IMR-90 (cell line): Measurements from ENCODE around the gene C5orf15. TPM values are rescaled to one million over a fixed set of nuclear protein-coding genes. Genes with fewer than 3 reads are reported as not detected.

Experiments used
- ATAC-seq: fragments of 200-7000 bp; cut with Tn5 transposase; 2 replicates; pipeline ENCODE4 v1.9.1; 2020; ENCODE audit warnings: low read depth, mild to moderate bottlenecking, moderate library complexity
- BruUV-seq: library from RNA; stranded (reverse); fragments of 400-500 nt; replicated peaks from 2 replicates; lab custom pipeline; 2021; lab: Mats Ljungman, UMichigan
- CTCF ChIA-PET: fragments of 300-600 bp; formaldehyde crosslinking; extraction: SDS; loops from one replicate; lab custom pipeline; 2021; ENCODE audit warnings: antibody characterized with exemption; lab: Yijun Ruan, JAX
- POLR2A ChIA-PET: fragments of 300-600 bp; sonication (Branson Sonifier 250); formaldehyde crosslinking; loops from one replicate; lab custom pipeline; 2022; ENCODE audit warnings: antibody characterized with exemption; ENCODE audit not compliant: unreplicated experiment; lab: Charles Lee
- DNase-seq: peaks from one replicate; pipeline ENCODE4 v3.0.0; 2013
- H2AFZ ChIP-seq: replicated peaks from 2 replicates; pipeline ENCODE3; 2013; ENCODE audit warnings: low read length, mild to moderate bottlenecking; ENCODE audit not compliant: poor library complexity
- H2AK5ac ChIP-seq: 2 replicates; pipeline ENCODE4 v1.6.1; 2013; ENCODE audit warnings: low read depth, low read length, inconsistent platforms
- H2AK9ac ChIP-seq: replicated peaks from 2 replicates; pipeline ENCODE3; 2013; ENCODE audit warnings: mild to moderate bottlenecking, low read depth, low read length, moderate library complexity; ENCODE audit not compliant: poor library complexity
- H2BK120ac ChIP-seq: 2 replicates; pipeline ENCODE4 v1.6.1; 2013; ENCODE audit warnings: low read depth, low read length, inconsistent platforms
- H2BK15ac ChIP-seq: 3 replicates; pipeline ENCODE4 v1.6.1; 2013; ENCODE audit warnings: low read depth, low read length, inconsistent platforms
- H2BK20ac ChIP-seq: 2 replicates; pipeline ENCODE4 v1.6.1; 2013; ENCODE audit warnings: low read depth, mild to moderate bottlenecking, inconsistent platforms, low read length, moderate library complexity
- H2BK5ac ChIP-seq: 2 replicates; pipeline ENCODE4 v1.6.1; 2013; ENCODE audit warnings: mild to moderate bottlenecking, low read depth, low read length, inconsistent platforms; ENCODE audit not compliant: poor library complexity, severe bottlenecking
- H3K14ac ChIP-seq: replicated peaks from 2 replicates; pipeline ENCODE4 v1.6.1; 2013; ENCODE audit warnings: low read depth, low read length, inconsistent platforms
- H3K18ac ChIP-seq: 2 replicates; pipeline ENCODE4 v1.6.1; 2013; ENCODE audit warnings: low read depth, low read length, control low read depth
- H3K23ac ChIP-seq: 2 replicates; pipeline ENCODE4 v1.6.1; 2013; ENCODE audit warnings: low read depth, low read length, inconsistent platforms
- H3K27ac ChIP-seq: 2 replicates; pipeline ENCODE4 v1.5.1; 2013; ENCODE audit warnings: mild to moderate bottlenecking, control low read depth, low read length; ENCODE audit not compliant: insufficient read depth
- H3K27me3 ChIP-seq: 2 replicates; pipeline ENCODE4 v1.6.1; 2013; ENCODE audit warnings: low read length; ENCODE audit not compliant: control insufficient read depth, insufficient read depth
- H3K36me3 ChIP-seq: 2 replicates; pipeline ENCODE4 v1.6.1; 2013; ENCODE audit warnings: low read length, mixed read lengths; ENCODE audit not compliant: control insufficient read depth, insufficient read depth
- H3K4ac ChIP-seq: 2 replicates; pipeline ENCODE4 v1.6.1; 2013; ENCODE audit warnings: low read depth, low read length, inconsistent platforms
- H3K4me1 ChIP-seq: 2 replicates; pipeline ENCODE4 v1.6.1; 2013; ENCODE audit warnings: low read length, mixed read lengths; ENCODE audit not compliant: control insufficient read depth, insufficient read depth
- H3K4me2 ChIP-seq: 2 replicates; pipeline ENCODE4 v1.6.1; 2013; ENCODE audit warnings: low read depth, mild to moderate bottlenecking, control low read depth, low read length, moderate library complexity
- H3K4me3 ChIP-seq: 2 replicates; pipeline ENCODE4 v1.5.1; 2013; ENCODE audit warnings: low read depth, mild to moderate bottlenecking, control low read depth, low read length, moderate library complexity; ENCODE audit not compliant: insufficient read depth
- H3K56ac ChIP-seq: 2 replicates; pipeline ENCODE4 v1.6.1; 2013; ENCODE audit warnings: low read length, inconsistent platforms; ENCODE audit not compliant: insufficient read depth; ENCODE audit errors: extremely low read depth
- H3K79me1 ChIP-seq, 2 experiments: 2 replicates each; pipeline ENCODE4 v1.6.1; 2013; ENCODE audit warnings: low read length in 2 of 2, inconsistent platforms in 1 of 2, low read depth in 1 of 2
- H3K9ac ChIP-seq: 2 replicates; pipeline ENCODE4 v1.6.1; 2013; ENCODE audit warnings: low read depth, low read length, control low read depth
- H3K9me1 ChIP-seq: 2 replicates; pipeline ENCODE4 v1.6.1; 2013; ENCODE audit warnings: low read length, inconsistent platforms; ENCODE audit not compliant: insufficient read depth
- H3K9me3 ChIP-seq: 2 replicates; pipeline ENCODE4 v1.6.1; 2013; ENCODE audit warnings: low read length; ENCODE audit not compliant: control insufficient read depth, insufficient read depth
- H4K20me1 ChIP-seq: 2 replicates; pipeline ENCODE4 v1.6.1; 2013; ENCODE audit warnings: low read length, inconsistent platforms; ENCODE audit not compliant: insufficient read depth
- H4K5ac ChIP-seq: 2 replicates; pipeline ENCODE4 v1.6.1; 2013; ENCODE audit warnings: mild to moderate bottlenecking, low read depth, low read length, control low read depth
- H4K8ac ChIP-seq, 2 experiments: 2 replicates each; pipeline ENCODE4 v1.6.1; 2013; ENCODE audit warnings: low read depth in 2 of 2, low read length in 2 of 2, control low read depth in 1 of 2, inconsistent platforms in 1 of 2
- H4K91ac ChIP-seq: 2 replicates; pipeline ENCODE4 v1.6.1; 2013; ENCODE audit warnings: low read depth, low read length, inconsistent platforms; ENCODE audit not compliant: insufficient read depth
- CEBPB ChIP-seq: IDR thresholded peaks from 2 replicates; pipeline ENCODE4 v1.6.1; 2012; ENCODE audit warnings: low read depth, low read length, improper control_type of control experiment
- CHD1 ChIP-seq: IDR thresholded peaks from 2 replicates; pipeline ENCODE4 v1.6.1; 2012; ENCODE audit warnings: low read depth, low read length, improper control_type of control experiment
- ELK1 ChIP-seq: fragments of 150-350 bp; IDR thresholded peaks from 2 replicates; pipeline ENCODE4 v1.6.1; 2016; ENCODE audit warnings: low read depth, mild to moderate bottlenecking, low read length, moderate library complexity, borderline replicate concordance
- FOS ChIP-seq: fragments of 150-350 bp; IDR thresholded peaks from 2 replicates; pipeline ENCODE4 v1.6.1; 2016; ENCODE audit warnings: low read depth, low read length
- MAFK ChIP-seq: IDR thresholded peaks from 2 replicates; pipeline ENCODE4 v1.6.1; 2012; ENCODE audit warnings: low read depth, low read length, improper control_type of control experiment
- MAZ ChIP-seq: IDR thresholded peaks from 2 replicates; pipeline ENCODE4 v1.6.1; 2012; ENCODE audit warnings: low read depth, mild to moderate bottlenecking, low read length, improper control_type of control experiment, moderate library complexity, borderline replicate concordance
- MXI1 ChIP-seq: IDR thresholded peaks from 2 replicates; pipeline ENCODE4 v1.6.1; 2012; ENCODE audit warnings: low read depth, mild to moderate bottlenecking, low read length, moderate library complexity, borderline replicate concordance
- POLR2A ChIP-seq: IDR thresholded peaks from 2 replicates; pipeline ENCODE4 v1.6.1; 2012; ENCODE audit warnings: mild to moderate bottlenecking, low read depth, low read length
- RFX5 ChIP-seq: IDR thresholded peaks from 2 replicates; pipeline ENCODE4 v1.8.0; 2012; ENCODE audit warnings: low read depth, mild to moderate bottlenecking, low read length, moderate library complexity
- USF2 ChIP-seq: fragments of 150-350 bp; IDR thresholded peaks from 2 replicates; pipeline ENCODE4 v1.6.1; 2017; ENCODE audit warnings: mild to moderate bottlenecking, antibody characterized with exemption, low read length, low read depth
- WGBS, 2 experiments: methylation state at CpG; one replicate each; pipeline versions ENCODE4 v1.1.5 to v1.1.7; 2013; ENCODE audit warnings: missing lambda C conversion rate in 2 of 2; ENCODE audit not compliant: insufficient read length in 1 of 2; ENCODE audit errors: extremely low coverage in 2 of 2; 5-methylcytosine and 5-hydroxymethylcytosine counted together
- dilution Hi-C: fragments of 300-500 bp; cut with HindIII; formaldehyde crosslinking; loops from one replicate; pipeline ENCODE4 v1.14.3; 2018; ENCODE audit warnings: low sequenced_read_pairs; ENCODE audit not compliant: unreplicated experiment
- in situ Hi-C: fragments of 300-500 bp; cut with MboI; formaldehyde crosslinking; loops from 3 replicates; pipeline ENCODE4 v1.14.3; 2019; ENCODE audit warnings: low sequenced_read_pairs, inconsistent platforms, mixed read lengths
- intact Hi-C: fragments of 100-400 bp; cut with micrococcal nuclease; formaldehyde crosslinking; loops from 2 replicates; pipeline ENCODE4 v1.10.0; 2022
- polyA plus RNA-seq, 3 experiments: library from polyadenylated mRNA; depleted of rRNA; stranded (reverse); fragments of >200 nt; gene quantifications; 2 replicates each; pipeline ENCODE4 v1.2.3, GENCODE V29; 2012; ENCODE audit warnings: low replicate concordance in 1 of 3
- total RNA-seq: library from RNA; depleted of rRNA; stranded (reverse); fragments of >200 nt; gene quantifications from 2 replicates; pipeline ENCODE4 v1.2.3, GENCODE V29; 2012

The C5orf15 gene
- total and polyA plus RNA-seq, 2 of the 4 experiments (the other 2 are of a cell fraction), result 35.1 to 73.5 TPM

- Histone ChIP-seq H3K4me1 (peaks cover 11% of the 10 kb centered on the region), H3K27me3 (no peaks in the 10 kb centered on the region), H3K36me3 (peaks cover 21% of the 10 kb centered on the region), H3K9ac (no peak overlapping the region), H2BK5ac (peak overlapping the region; percentile 63), H3K14ac (no peak overlapping the region), H4K20me1 (peaks cover 7% of the 10 kb centered on the region; the same call in 1 of the 2 replicates), H3K27ac (peak overlapping the region; percentile 41; the same call in 1 of the 2 replicates), H2AFZ (no peak overlapping the region), H3K23ac (no peak overlapping the region), H3K56ac (no peak overlapping the region), H2BK15ac (no peak overlapping the region), H2BK120ac (no peak overlapping the region), H3K79me1 (peaks cover 5 to 39% of the 10 kb centered on the region in 2 experiments), H4K91ac (no peak overlapping the region), H3K4me2 (no peak overlapping the region), H3K18ac (no peak overlapping the region), H2AK5ac (no peak overlapping the region), H2BK20ac (no peak overlapping the region), H2AK9ac (no peak overlapping the region), H3K9me1 (peaks cover 4% of the 10 kb centered on the region; the same call in 1 of the 2 replicates), H3K4ac (0 out of 2 replicates have a peak overlapping the region, but pooled peaks have one; percentile 9), H4K5ac (no peak overlapping the region), H4K8ac (no peak overlapping the region), H3K4me3 (no peak overlapping the region), H3K9me3 (no peaks in the 10 kb centered on the region)
- WGBS, 2 experiments, result no CpG with 5 or more reads among the region's 2 CpGs
- BruUV-seq, result no TSS peak
- POLR2A ChIA-PET, result no interaction called here
- ATAC-seq (no peak; the same call in 1 of the 2 replicates), DNase-seq (no peak)
- intact Hi-C loops (loop anchor here (2.0 kb wide), 1 partner anchor 20 kb away; no protein-coding TSS in a partner anchor), dilution Hi-C loops (no loop called here), in situ Hi-C loops (no loop called here)
- no peak for TF ChIP-seq ELK1
- TF ChIP-seq CHD1, result no peak
- TF ChIP-seq MAFK, result no peak
- TF ChIP-seq FOS, result no peak
- no peak for TF ChIP-seq USF2
- no peak for TF ChIP-seq MXI1
- no peak for TF ChIP-seq MAZ
- TF ChIP-seq POLR2A, result no peak
- no peak for TF ChIP-seq CEBPB
- TF ChIP-seq RFX5, result no peak
- CTCF ChIA-PET, result interaction anchor here (0.6 to 1.3 kb wide), 4 partner anchors 9 to 204 kb away, joined by 3 to 4 read pairs (median 4); no protein-coding TSS in a partner anchor
These were observed 2.0 kb upstream of the C5orf15 start for GRCh38 chr5:133970325-133970909.
